Measurements from ENCODE around the gene CFAP73. TPM values are rescaled to one million over a fixed set of nuclear protein-coding genes. Genes with fewer than 3 reads are reported as not detected.

The CFAP73 gene
- total and polyA plus RNA-seq, 4 donors, result 10.4 to 40.6 (median 14.6) TPM

GRCh38 chr12:113105606-113106271, 43.8 kb upstream of the CFAP73 start:
- no peak for TF ChIP-seq CTCF (IDR thresholded peaks at IDR 0.05; ENCODE audit: control extremely low read depth, extremely low read depth)
- ATAC-seq (ENCODE audit: insufficient read depth, low FRiP score), result no peak

GRCh38 chr12:113106361-113106760, 43.2 kb upstream of the CFAP73 start:
- H3K9ac ChIP-seq (ENCODE audit: insufficient read depth in 1 of 2, low read length in 2 of 2), result no peak overlapping the region
- H3K36me3 ChIP-seq (ENCODE audit: control insufficient read depth in 4 of 4, insufficient read depth in 4 of 4, low read length in 4 of 4), result no peaks in the 10 kb centered on the region
- WGBS, 2 donors, result 83 to 100% methylated on average over 1 of the region's 1 CpG
- peaks cover 0 to 3% (median 0%) of the 10 kb centered on the region in 5 donors for H3K4me1 ChIP-seq (ENCODE audit: control insufficient read depth in 5 of 5, insufficient read depth in 5 of 5, low read length in 5 of 5)
- H3K27me3 ChIP-seq (ENCODE audit: control insufficient read depth in 3 of 3, insufficient read depth in 3 of 3, low read length in 2 of 3), result peaks cover 0 to 4% (median 0%) of the 10 kb centered on the region in 3 donors
- DNase-seq, result no peak
- no peak overlapping the region for H3K4me3 ChIP-seq
- TF ChIP-seq CTCF (IDR thresholded peaks at IDR 0.05; ENCODE audit: control extremely low read depth, extremely low read depth), result no peak
- no peak overlapping the region for H3K27ac ChIP-seq (ENCODE audit: low read depth in 1 of 2, low read length in 1 of 2)
- no peaks in the 10 kb centered on the region for H3K9me3 ChIP-seq (ENCODE audit: control insufficient read depth in 4 of 4, insufficient read depth in 3 of 4, low read length in 3 of 4)
- no peak for ATAC-seq (ENCODE audit: insufficient read depth, low FRiP score)

More at GRCh38 chr12:113105606-113106271, 43.8 kb upstream of the CFAP73 start:
- no peaks in the 10 kb centered on the region for H3K36me3 ChIP-seq (ENCODE audit: control insufficient read depth in 4 of 4, insufficient read depth in 4 of 4, low read length in 4 of 4)
- H3K27me3 ChIP-seq (ENCODE audit: control insufficient read depth in 3 of 3, insufficient read depth in 3 of 3, low read length in 2 of 3), result no peaks in the 10 kb centered on the region
- WGBS, 2 donors, result 89 to 90% methylated on average over 15 of the region's 15 CpGs
- peaks cover 0 to 3% (median 0%) of the 10 kb centered on the region in 5 donors for H3K4me1 ChIP-seq (ENCODE audit: control insufficient read depth in 5 of 5, insufficient read depth in 5 of 5, low read length in 5 of 5)
- no peak overlapping the region for H3K4me3 ChIP-seq
- no peak overlapping the region for H3K9ac ChIP-seq (ENCODE audit: insufficient read depth in 1 of 2, low read length in 2 of 2)
- DNase-seq, result no peak
- H3K27ac ChIP-seq (ENCODE audit: low read depth in 1 of 2, low read length in 1 of 2), result no peak overlapping the region
- H3K9me3 ChIP-seq (ENCODE audit: control insufficient read depth in 4 of 4, insufficient read depth in 3 of 4, low read length in 3 of 4), result no peaks in the 10 kb centered on the region

- ATAC-seq (ENCODE audit: insufficient read depth, low FRiP score) (no peak), DNase-seq (no peak)
- Histone ChIP-seq H3K27me3 (ENCODE audit: control insufficient read depth in 3 of 3, insufficient read depth in 3 of 3, low read length in 2 of 3) (peaks cover 0 to 4% (median under 1%) of the 10 kb centered on the region in 3 donors), H3K9me3 (ENCODE audit: control insufficient read depth in 4 of 4, insufficient read depth in 3 of 4, low read length in 3 of 4) (no peaks in the 10 kb centered on the region), H3K4me1 (ENCODE audit: control insufficient read depth in 5 of 5, insufficient read depth in 5 of 5, low read length in 5 of 5) (peaks cover 0 to 3% (median 0%) of the 10 kb centered on the region in 5 donors), H3K4me3 (no peak overlapping the region), H3K36me3 (ENCODE audit: control insufficient read depth in 4 of 4, insufficient read depth in 4 of 4, low read length in 4 of 4) (no peaks in the 10 kb centered on the region), H3K9ac (ENCODE audit: insufficient read depth in 1 of 2, low read length in 2 of 2) (no peak overlapping the region), H3K27ac (ENCODE audit: low read depth in 1 of 2, low read length in 1 of 2) (no peak overlapping the region)
- 92 to 95% methylated on average over 4 of the region's 4 CpGs for WGBS, 2 donors
- no peak for TF ChIP-seq CTCF (IDR thresholded peaks at IDR 0.05; ENCODE audit: control extremely low read depth, extremely low read depth)
These were observed 41.2 kb upstream of the CFAP73 start for GRCh38 chr12:113108308-113108707.

All from lung (tissue), 12 donors.